Activated naive CD8-positive, alpha-beta T cell treated with anti-CD3 and anti-CD28 coated beads, Interleukin-2, amount 50 U/mL, for 24 hours (primary cell): ENCODE results near the gene SORCS2.
A peak's percentile ranks its signal among the peaks of the same experiment; 100 is the strongest.

Experiments
- ATAC-seq: fragments of 150-1000 bp; cut with Tn5 transposase; one replicate; pipeline ENCODE4 v1.10.0; 2021
- DNase-seq: peaks from one replicate; pipeline ENCODE4 v3.0.0; 2021
- H3K27ac Mint-ChIP-seq: one replicate; pipeline ENCODE4 v1.8.0; 2021; ENCODE audit warnings: mild to moderate bottlenecking, mixed read lengths
- H3K27me3 Mint-ChIP-seq: one replicate; pipeline ENCODE4 v1.8.0; 2021; ENCODE audit warnings: mixed read lengths
- H3K36me3 Mint-ChIP-seq: one replicate; pipeline ENCODE4 v1.8.0; 2021; ENCODE audit warnings: low read depth, mixed read lengths
- H3K4me1 Mint-ChIP-seq: one replicate; pipeline ENCODE4 v1.8.0; 2021; ENCODE audit warnings: mixed read lengths
- H3K4me3 Mint-ChIP-seq: one replicate; pipeline ENCODE4 v1.8.0; 2021; ENCODE audit warnings: mild to moderate bottlenecking, moderate library complexity, mixed read lengths
- H3K9me3 Mint-ChIP-seq: one replicate; pipeline ENCODE4 v1.8.0; 2021; ENCODE audit warnings: mixed read lengths

SORCS2 gene

GRCh38 chr4:7168106-7168505, 24.2 kb upstream of the SORCS2 start:
- Mint-ChIP-seq H3K4me1 (peaks cover 6% of the 10 kb centered on the region), H3K36me3 (no peaks in the 10 kb centered on the region), H3K4me3 (no peak overlapping the region), H3K27me3 (peaks cover 4% of the 10 kb centered on the region), H3K27ac (no peak overlapping the region), H3K9me3 (no peaks in the 10 kb centered on the region)
- ATAC-seq: no peak
- no peak for DNase-seq

GRCh38 chr4:7169134-7169533, 23.2 kb upstream of the SORCS2 start:
- Mint-ChIP-seq H3K4me3 (no peak overlapping the region), H3K4me1 (peaks cover 6% of the 10 kb centered on the region), H3K36me3 (no peaks in the 10 kb centered on the region), H3K27ac (no peak overlapping the region), H3K9me3 (no peaks in the 10 kb centered on the region), H3K27me3 (peaks cover 4% of the 10 kb centered on the region)
- DNase-seq (no peak), ATAC-seq (no peak)

GRCh38 chr4:7170012-7170411, 22.3 kb upstream of the SORCS2 start:
- DNase-seq: no peak
- Mint-ChIP-seq H3K27ac (no peak overlapping the region), H3K9me3 (no peaks in the 10 kb centered on the region), H3K36me3 (no peaks in the 10 kb centered on the region), H3K4me1 (peaks cover 6% of the 10 kb centered on the region), H3K4me3 (no peak overlapping the region), H3K27me3 (peaks cover 4% of the 10 kb centered on the region)
- ATAC-seq: no peak

GRCh38 chr4:7171191-7171900, 21.0 kb upstream of the SORCS2 start:
- peaks cover 4% of the 10 kb centered on the region for H3K27me3 Mint-ChIP-seq
- peaks cover 6% of the 10 kb centered on the region for H3K4me1 Mint-ChIP-seq
- no peak overlapping the region for H3K4me3 Mint-ChIP-seq
- no peak for DNase-seq
- no peaks in the 10 kb centered on the region for H3K36me3 Mint-ChIP-seq
- no peaks in the 10 kb centered on the region for H3K9me3 Mint-ChIP-seq
- H3K27ac Mint-ChIP-seq: no peak overlapping the region
- ATAC-seq: no peak

GRCh38 chr4:7172508-7172907, 19.8 kb upstream of the SORCS2 start:
- DNase-seq (no peak), ATAC-seq (no peak)
- Mint-ChIP-seq H3K27ac (no peak overlapping the region), H3K36me3 (no peaks in the 10 kb centered on the region), H3K27me3 (peaks cover 4% of the 10 kb centered on the region), H3K9me3 (no peaks in the 10 kb centered on the region), H3K4me1 (peaks cover 6% of the 10 kb centered on the region), H3K4me3 (no peak overlapping the region)

GRCh38 chr4:7172946-7173345, 19.4 kb upstream of the SORCS2 start:
- Mint-ChIP-seq H3K27me3 (peaks cover 4% of the 10 kb centered on the region), H3K27ac (no peak overlapping the region), H3K36me3 (no peaks in the 10 kb centered on the region), H3K4me1 (peaks cover 6% of the 10 kb centered on the region), H3K9me3 (no peaks in the 10 kb centered on the region), H3K4me3 (no peak overlapping the region)
- no peak for ATAC-seq
- DNase-seq: no peak

- Mint-ChIP-seq H3K4me1 (peaks cover 6% of the 10 kb centered on the region), H3K4me3 (no peak overlapping the region), H3K27me3 (peaks cover 4% of the 10 kb centered on the region), H3K9me3 (no peaks in the 10 kb centered on the region), H3K36me3 (no peaks in the 10 kb centered on the region), H3K27ac (no peak overlapping the region)
- ATAC-seq (no peak), DNase-seq (no peak)
Observed at GRCh38 chr4:7173841-7174449, 18.4 kb upstream of the SORCS2 start.

- H3K27ac Mint-ChIP-seq: no peak overlapping the region
- no peak for ATAC-seq
- H3K4me3 Mint-ChIP-seq: no peak overlapping the region
- DNase-seq: no peak
- H3K9me3 Mint-ChIP-seq: peaks cover 13% of the 10 kb centered on the region
- peaks cover 5% of the 10 kb centered on the region for H3K36me3 Mint-ChIP-seq
- peaks cover 11% of the 10 kb centered on the region for H3K4me1 Mint-ChIP-seq
- H3K27me3 Mint-ChIP-seq: peaks cover 8% of the 10 kb centered on the region
Observed at GRCh38 chr4:7179158-7179557, 13.2 kb upstream of the SORCS2 start.

- Mint-ChIP-seq H3K4me1 (peaks cover 11% of the 10 kb centered on the region), H3K36me3 (peaks cover 5% of the 10 kb centered on the region), H3K27me3 (peaks cover 8% of the 10 kb centered on the region), H3K27ac (no peak overlapping the region), H3K4me3 (no peak overlapping the region), H3K9me3 (peaks cover 13% of the 10 kb centered on the region)
- DNase-seq (no peak), ATAC-seq (no peak)
Observed at GRCh38 chr4:7180938-7181337, 11.4 kb upstream of the SORCS2 start.

GRCh38 chr4:7182616-7183015, 9.7 kb upstream of the SORCS2 start:
- Mint-ChIP-seq H3K4me3 (no peak overlapping the region), H3K9me3 (peaks cover 13% of the 10 kb centered on the region), H3K27me3 (peaks cover 11% of the 10 kb centered on the region), H3K4me1 (peaks cover 11% of the 10 kb centered on the region), H3K36me3 (peaks cover 5% of the 10 kb centered on the region), H3K27ac (no peak overlapping the region)
- ATAC-seq (no peak), DNase-seq (no peak)

- Mint-ChIP-seq H3K36me3 (peaks cover 5% of the 10 kb centered on the region), H3K27ac (no peak overlapping the region), H3K4me3 (no peak overlapping the region), H3K27me3 (peaks cover 12% of the 10 kb centered on the region), H3K9me3 (peaks cover 13% of the 10 kb centered on the region), H3K4me1 (peaks cover 11% of the 10 kb centered on the region)
- ATAC-seq (peak; percentile 91), DNase-seq (peak; percentile 16)
Observed at GRCh38 chr4:7183161-7183560, 9.2 kb upstream of the SORCS2 start.

GRCh38 chr4:7183780-7184460, 8.4 kb upstream of the SORCS2 start:
- DNase-seq (no peak), ATAC-seq (no peak)
- H3K27me3 Mint-ChIP-seq: peaks cover 17% of the 10 kb centered on the region
- peaks cover 5% of the 10 kb centered on the region for H3K36me3 Mint-ChIP-seq
- H3K4me1 Mint-ChIP-seq: peaks cover 11% of the 10 kb centered on the region
- H3K9me3 Mint-ChIP-seq: peaks cover 13% of the 10 kb centered on the region
- H3K27ac Mint-ChIP-seq: no peak overlapping the region
- no peak overlapping the region for H3K4me3 Mint-ChIP-seq

- no peak for DNase-seq
- no peak overlapping the region for H3K27ac Mint-ChIP-seq
Observed at GRCh38 chr4:7185487-7186030, 6.8 kb upstream of the SORCS2 start.

GRCh38 chr4:7186031-7186430, 6.3 kb upstream of the SORCS2 start:
- Mint-ChIP-seq H3K4me3 (no peak overlapping the region), H3K27me3 (peaks cover 28% of the 10 kb centered on the region), H3K4me1 (peaks cover 11% of the 10 kb centered on the region), H3K36me3 (no peaks in the 10 kb centered on the region), H3K9me3 (peaks cover 5% of the 10 kb centered on the region), H3K27ac (no peak overlapping the region)
- peak; percentile 11 for ATAC-seq
- DNase-seq: peak; percentile 29

More at GRCh38 chr4:7185487-7186030, 6.8 kb upstream of the SORCS2 start:
- Mint-ChIP-seq H3K36me3 (no peaks in the 10 kb centered on the region), H3K9me3 (peaks cover 5% of the 10 kb centered on the region), H3K4me1 (peaks cover 11% of the 10 kb centered on the region), H3K4me3 (no peak overlapping the region), H3K27me3 (peaks cover 28% of the 10 kb centered on the region)
- no peak for ATAC-seq
